Measurements from ENCODE around the gene TMEM266.

GRCh38 chr15:76152197-76152596 lies 92.4 kb downstream of the TMEM266 start:
- TF ChIP-seq, protein P1, sequence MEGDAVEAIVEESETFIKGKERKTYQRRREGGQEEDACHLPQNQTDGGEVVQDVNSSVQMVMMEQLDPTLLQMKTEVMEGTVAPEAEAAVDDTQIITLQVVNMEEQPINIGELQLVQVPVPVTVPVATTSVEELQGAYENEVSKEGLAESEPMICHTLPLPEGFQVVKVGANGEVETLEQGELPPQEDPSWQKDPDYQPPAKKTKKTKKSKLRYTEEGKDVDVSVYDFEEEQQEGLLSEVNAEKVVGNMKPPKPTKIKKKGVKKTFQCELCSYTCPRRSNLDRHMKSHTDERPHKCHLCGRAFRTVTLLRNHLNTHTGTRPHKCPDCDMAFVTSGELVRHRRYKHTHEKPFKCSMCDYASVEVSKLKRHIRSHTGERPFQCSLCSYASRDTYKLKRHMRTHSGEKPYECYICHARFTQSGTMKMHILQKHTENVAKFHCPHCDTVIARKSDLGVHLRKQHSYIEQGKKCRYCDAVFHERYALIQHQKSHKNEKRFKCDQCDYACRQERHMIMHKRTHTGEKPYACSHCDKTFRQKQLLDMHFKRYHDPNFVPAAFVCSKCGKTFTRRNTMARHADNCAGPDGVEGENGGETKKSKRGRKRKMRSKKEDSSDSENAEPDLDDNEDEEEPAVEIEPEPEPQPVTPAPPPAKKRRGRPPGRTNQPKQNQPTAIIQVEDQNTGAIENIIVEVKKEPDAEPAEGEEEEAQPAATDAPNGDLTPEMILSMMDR (IDR thresholded peaks at IDR 0.05; ENCODE audit: insufficient read depth, low read length, poor library complexity, severe bottlenecking) = no peak
- TF ChIP-seq EZH2phosphoT487 (conservative IDR thresholded peaks at IDR 0.05; ENCODE audit: low read length) = no peak
